SH-SY5Y (cell line): ENCODE data around the gene SLCO3A1.

ENCODE experiments used
- GATA2 ChIP-seq: IDR thresholded peaks from 2 replicates; pipeline ENCODE4 v1.6.1; 2011; ENCODE audit warnings: mild to moderate bottlenecking, low read depth, low read length
- GATA3 ChIP-seq: IDR thresholded peaks from 2 replicates; pipeline ENCODE4 v1.6.1; 2011; ENCODE audit warnings: low read depth, mild to moderate bottlenecking, low read length, moderate library complexity

DNA sequence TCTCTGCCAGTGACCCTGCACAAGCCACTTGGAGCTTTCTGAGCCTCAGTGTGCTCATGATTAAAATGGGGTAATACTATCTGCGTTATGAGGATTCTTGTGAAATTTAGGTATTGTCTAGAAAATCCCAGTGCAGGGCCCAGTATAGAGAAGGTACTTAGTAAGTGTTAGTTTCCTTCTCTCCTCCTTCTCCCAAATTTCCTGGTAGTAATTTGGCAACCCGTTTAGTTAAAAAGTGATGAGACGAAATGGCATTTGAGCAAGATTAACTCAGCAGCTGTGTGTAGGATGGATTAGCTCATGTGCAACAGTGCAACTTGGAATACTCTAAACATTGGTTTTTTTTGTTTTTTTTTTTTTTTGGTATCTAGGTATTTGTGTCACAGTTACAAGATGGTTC, 84.6 kb downstream of the SLCO3A1 start:
- no peak for TF ChIP-seq GATA3
- no peak for TF ChIP-seq GATA2
